ENCODE results near the gene SLC4A4.
A peak's percentile ranks its signal among the peaks of the same experiment; 100 is the strongest.

The SLC4A4 gene

DNA sequence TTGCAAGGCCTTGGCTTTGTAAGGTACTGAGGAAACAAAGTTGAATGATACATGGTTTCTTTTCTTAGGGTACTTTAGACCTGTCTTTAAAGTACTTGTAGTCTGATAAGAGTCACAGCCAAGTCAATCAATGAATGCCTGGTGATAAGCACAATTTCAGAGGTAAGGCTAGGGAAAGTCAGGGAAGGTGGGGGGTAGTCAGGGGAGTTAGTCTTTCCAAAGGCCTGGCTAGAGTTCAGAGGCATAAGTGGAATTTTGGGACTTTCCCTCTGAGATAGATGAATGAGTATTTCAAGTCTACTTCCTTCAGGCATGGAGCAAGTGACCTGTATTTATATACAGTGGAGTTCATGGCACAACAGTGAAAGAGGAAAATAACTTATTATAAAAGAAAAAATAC is 78.3 kb downstream of the SLC4A4 start:
- FAIRE-seq = no peak

DNA sequence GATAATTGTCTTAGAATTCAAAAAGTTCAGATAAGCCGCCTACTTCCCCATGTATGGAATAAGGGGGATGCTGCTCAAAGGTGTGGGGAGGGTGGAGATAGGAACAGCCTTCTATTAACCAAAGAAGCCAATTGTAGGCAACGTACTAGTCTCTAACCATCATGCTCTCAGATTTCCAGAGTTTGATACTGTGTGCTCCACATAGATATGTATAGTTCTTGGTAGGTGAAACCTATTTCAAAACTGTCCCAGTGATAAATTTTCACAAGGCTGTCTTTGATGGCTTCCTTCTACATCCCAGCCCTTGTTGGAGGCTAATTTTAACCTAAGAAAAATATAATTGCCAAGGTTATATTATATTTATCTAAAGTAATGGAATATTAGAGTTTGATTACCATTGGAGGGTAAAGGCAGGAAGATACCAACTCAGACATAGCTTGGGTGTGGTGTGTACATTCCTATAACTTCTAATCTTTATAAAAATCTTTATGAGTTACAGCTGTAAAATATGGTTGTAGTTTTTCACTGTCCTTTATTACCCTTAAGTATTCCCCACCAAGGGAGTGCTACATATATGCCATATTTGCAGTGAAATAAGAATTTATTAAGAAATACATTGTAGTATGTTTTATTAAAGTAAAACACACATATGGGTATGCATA is 87.7 kb downstream of the SLC4A4 start:
- FAIRE-seq = no peak

DNA sequence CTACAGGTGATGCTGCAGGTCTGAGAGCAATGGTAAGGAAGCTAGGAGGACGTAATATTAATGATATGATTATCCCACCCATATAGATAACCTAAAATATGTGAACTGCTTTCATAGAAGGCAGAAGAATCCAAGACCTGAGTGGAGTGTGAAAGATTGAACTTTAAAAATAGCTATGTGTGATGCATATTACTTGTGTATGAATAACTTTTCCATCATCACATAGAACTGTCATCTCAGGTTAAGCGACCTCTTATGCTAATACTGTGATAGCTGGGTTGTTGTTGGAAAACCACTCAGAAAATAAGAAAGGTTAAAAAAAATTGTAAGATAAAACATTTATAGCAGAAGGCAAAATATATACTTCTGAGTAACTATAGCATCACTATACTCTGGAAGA is 90.3 kb downstream of the SLC4A4 start:
- FAIRE-seq = no peak

DNA sequence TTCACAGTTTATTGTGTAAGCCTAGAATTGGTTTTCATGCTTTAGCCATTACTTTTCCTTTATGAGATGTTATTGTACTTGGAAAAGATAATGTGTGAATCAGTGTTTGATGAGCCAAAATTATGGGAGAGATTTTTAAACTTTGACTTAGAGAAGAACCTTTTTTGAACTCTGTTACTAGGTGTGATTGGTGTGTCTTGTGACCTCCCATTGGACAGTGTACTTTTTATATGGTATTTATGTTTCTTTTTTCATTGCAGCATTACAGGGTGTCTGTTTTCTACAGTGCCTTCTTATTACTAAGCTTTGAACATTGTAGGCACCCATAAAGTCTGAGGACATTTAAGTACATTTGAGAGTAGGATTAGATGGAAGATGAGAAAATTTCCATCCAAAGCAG is 91.1 kb downstream of the SLC4A4 start:
- FAIRE-seq = peak; percentile 21

DNA sequence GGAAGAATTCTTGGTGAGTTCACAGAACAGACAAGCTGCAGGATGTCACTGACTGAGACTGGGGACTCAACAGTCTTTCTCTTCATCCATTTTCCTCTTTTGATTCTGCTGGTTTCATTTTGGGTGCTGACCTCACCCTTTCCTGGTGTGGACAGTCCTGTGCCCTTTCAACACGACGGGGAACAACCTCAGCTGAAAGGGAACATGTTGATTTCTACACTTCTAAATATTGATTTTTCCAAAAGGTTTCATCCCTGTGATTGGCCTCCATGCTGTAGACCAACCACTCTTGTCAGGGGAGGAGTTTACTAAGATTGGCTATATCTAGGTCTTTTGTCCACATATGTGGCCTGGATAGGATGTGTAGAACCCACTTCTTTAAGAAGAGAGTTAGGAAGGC is 91.8 kb downstream of the SLC4A4 start:
- no peak for FAIRE-seq

DNA sequence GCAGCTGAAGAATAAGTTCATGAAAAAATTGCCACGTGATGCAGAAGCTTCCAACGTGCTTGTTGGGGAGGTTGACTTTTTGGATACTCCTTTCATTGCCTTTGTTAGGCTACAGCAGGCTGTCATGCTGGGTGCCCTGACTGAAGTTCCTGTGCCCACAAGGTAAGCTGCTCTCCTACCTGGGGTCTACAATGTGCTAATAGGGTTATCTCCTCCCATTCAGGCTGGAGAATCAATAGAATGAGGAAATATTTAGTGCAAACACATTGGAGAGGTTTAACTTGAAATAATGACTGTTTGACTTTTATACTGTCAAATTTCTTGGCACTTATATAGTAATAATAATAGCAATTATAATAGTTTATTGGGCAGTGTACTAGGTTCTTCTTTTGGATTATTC is 101.8 kb downstream of the SLC4A4 start:
- FAIRE-seq = no peak

DNA sequence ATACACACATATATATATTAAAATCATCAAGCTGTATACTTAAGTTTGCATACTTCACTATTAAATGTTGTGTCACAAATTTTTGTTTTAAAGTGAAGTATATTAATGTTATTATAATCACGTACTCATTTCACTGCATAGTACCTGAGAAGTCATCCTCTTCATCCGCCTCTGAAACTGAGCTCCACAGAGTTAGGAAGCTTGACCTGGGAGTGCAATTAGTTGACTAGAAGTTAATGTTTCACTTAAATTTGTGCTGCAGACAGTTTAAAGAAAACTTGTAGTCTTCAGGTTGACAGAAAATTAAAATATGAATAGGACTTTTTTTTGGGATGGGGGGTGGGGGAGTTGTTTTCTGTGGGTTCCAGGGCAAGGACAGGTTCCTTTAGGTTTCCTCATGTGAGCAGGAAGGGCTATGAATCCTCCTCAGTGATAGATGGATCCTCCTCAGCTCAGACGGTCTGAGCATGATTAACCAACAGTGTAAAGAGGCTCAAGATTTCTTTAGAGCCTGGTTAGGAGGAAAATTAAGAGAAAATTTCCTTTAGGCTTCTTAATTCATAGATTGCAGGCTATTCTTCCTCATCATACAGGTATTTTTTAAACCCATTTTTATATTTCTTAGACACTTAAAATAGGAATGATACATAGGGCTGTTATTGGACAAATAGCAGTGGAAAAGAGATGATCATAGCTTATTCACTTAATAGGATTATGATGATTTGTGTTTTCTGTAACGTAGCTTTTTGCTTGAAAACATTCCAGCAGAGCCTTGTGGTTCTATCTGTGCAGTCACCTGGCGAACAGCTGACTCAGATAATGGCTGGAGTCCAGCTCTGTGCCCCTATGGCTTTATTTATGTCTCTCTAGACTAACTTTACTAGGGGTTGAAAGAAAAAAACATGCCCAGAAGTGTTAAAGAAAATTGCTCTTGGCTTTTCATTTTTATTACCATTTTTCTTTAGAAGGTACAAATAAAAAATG is 102.7 kb downstream of the SLC4A4 start:
- FAIRE-seq = no peak

DNA sequence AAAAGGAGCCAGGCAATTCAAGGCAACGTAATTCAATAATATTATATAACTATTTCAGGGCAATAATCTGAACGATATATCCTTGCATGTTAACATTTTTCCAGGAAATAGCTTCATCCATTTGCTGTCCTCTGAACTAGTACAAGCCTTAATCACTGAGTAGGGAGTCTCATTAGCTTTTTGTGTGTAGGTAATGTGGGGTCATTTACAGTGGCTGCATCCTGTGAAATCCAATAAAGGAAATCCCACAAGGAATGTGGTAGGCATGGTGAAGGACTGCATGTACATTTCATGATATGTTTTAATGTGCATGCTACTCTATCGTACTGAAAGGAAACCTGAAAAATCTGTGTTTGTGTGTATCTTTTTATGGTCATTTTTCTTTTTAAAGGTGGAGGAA is 103.5 kb downstream of the SLC4A4 start:
- peak; percentile 9 for FAIRE-seq

DNA sequence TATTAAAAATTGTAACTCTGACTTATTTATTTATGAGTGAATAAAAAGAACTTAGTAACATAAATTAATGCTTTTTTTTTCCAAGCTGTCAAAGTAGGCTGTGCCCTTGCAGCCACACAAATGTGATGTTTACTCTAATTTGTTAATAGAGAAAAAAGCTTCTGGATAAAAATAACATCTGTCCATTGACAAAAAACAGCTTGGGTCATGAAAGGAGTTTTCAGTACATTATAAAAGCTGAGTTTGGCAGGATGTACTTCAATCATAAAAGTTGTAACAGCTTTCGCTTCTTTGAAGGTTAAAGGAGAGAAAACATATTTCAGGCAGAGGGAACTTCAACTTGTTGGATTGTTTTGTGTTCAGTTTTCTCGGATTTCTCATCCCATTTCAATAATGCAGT is 105.6 kb downstream of the SLC4A4 start:
- no peak for FAIRE-seq

DNA sequence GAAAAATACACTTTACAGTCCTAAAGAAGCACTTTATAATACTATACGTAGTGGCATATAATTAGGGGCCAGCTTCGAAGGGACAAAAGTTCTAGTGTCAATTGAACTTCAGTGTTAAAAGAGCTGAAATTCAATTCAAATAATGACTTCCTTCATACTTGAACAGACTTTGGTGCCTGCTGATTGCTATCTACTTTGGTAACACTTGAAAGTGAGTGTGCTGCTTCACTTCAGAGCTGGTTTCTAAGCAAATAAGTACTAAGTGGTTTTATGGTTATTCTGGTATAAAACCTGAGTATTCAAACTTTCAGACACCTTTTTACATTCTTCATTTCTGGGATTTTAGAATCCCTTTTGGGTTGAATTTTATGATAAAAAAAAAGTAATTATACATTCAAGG is 107.0 kb downstream of the SLC4A4 start:
- FAIRE-seq = no peak

DNA sequence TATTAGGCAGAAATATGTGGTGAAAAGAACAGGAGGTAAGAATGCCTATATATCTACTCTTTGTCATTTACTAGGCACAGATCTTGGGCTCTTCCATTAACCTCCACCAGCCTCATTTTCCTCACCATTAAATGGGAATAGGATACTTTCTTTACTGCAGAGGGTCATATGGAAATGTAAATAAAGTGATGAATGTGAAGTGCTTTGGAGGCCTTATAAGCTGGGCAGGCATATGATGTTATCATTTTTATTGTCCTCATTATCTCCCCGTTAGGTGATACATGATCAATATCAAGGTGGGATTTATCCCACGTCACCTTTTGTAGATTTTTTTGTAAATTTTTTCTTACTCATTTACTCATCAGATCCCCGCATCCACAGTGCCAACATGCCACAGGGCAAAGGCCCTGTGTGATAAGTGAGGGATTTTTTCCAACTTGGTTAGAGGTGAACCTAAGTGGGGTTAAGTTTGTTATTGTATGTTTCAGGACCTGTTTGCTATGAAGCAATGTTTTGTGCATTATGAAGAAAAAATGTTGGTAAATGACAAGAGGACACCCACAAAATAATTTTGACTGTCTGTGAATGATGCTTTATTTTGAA is 107.8 kb downstream of the SLC4A4 start:
- no peak for FAIRE-seq

DNA sequence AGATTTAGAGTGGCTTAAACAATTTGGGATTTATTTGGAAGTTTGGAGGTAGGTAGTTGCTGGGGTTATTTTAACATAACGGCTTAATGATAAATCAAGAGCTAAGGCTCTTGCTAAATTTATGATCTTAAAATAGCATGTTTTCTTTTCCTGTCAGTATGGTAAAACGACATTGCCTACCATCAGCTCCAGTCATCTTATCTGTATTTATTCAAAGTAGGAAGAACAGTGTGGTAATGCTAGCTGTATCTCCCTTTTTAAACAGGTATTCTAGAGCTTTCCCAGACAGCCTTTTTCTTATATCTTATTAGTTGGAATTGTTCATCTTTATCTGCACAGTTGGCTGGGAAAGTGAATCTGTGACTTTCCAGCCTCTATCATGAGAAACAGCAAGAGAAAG is 110.2 kb downstream of the SLC4A4 start:
- no peak for FAIRE-seq

DNA sequence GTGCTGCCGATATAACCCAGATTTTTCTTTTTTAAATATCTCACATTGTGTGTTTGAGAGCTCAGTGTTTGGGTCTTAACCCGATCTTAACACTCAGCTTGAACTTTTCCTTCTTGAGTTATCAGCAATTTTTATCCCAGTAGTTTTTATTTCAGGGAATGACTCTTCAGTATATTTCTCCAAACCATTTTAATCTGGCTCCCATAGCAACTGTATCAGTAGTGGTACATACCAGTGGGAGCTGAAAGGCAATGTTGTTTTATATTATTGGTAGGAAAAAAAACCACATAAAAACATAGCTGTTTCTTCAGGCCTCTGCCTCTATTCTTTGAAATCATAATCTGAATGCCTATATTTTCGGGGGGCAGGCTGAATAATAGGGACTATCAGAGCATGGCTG is 111.1 kb downstream of the SLC4A4 start:
- no peak for FAIRE-seq

DNA sequence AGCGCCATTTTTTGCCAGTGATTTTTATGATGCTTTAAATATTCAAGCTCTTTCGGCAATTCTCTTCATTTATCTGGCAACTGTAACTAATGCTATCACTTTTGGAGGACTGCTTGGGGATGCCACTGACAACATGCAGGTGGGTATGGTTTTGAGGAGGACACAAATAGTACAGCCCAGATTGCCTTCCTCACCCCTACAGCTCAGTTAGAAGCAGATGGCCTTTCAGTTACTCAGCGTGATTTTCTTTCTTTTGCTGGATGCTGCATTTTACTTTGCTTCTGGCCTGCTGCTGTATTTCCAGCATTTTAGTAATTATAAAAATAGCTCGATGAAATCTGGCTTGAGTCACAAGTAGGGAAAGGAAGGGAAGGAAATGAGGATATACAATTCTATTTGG is 114.7 kb downstream of the SLC4A4 start:
- no peak for FAIRE-seq

DNA sequence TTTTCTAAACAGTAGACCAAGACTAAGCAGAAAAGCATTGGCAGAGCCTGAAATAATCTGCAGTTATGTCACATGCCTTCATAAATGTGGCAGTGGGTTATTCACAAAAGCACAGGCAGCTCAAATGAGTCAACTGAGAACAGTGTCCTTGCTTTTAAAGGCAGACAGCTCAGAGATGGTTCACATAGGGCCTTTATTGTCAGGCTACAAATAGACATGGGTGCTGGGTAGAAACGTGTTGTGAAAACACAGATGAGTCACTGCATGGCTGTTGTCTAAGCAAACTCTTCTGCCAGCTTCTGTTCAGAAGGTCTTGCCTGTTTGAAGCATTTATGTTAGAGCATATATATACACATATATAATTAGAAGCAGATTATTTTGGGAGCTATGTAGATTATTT is 118.0 kb downstream of the SLC4A4 start:
- peak; percentile 5 for FAIRE-seq

DNA sequence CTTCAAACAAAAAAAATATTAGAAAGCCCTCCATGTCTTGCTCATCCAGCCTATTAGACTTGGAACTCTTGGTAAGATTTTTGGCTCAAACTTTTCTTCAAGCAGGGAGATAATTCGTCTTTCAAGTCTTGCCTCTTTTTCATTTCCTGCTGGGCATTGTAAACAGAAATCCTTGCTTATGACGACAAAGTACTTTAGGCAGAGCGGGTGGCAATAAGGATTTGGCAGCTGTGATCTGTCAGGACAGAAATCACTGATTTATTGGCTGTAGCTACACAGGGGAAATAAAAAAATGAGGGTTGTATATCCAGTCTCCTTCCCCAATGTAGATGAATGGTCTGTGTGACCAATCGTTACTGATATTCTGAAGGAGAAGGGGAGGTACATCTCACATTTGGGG is 121.6 kb downstream of the SLC4A4 start:
- no peak for FAIRE-seq

DNA sequence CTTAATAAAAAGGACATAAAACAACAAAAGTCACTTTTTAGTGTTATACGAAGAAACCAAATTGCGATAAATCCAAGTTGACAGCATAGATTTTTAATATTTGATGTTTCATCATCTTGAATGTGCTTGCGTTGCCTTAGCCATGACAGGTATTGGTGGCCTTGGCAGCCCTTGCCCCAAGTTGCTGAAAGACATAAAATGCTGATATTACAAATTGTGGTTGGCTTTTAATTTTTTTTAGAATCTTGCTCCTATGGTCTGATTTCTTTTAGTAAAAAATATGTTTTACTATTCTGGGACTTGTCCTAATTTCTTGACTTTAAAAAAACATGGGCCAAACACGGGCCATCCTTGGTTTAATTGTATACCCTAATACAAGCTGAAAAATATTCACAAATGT is 122.6 kb downstream of the SLC4A4 start:
- no peak for FAIRE-seq

DNA sequence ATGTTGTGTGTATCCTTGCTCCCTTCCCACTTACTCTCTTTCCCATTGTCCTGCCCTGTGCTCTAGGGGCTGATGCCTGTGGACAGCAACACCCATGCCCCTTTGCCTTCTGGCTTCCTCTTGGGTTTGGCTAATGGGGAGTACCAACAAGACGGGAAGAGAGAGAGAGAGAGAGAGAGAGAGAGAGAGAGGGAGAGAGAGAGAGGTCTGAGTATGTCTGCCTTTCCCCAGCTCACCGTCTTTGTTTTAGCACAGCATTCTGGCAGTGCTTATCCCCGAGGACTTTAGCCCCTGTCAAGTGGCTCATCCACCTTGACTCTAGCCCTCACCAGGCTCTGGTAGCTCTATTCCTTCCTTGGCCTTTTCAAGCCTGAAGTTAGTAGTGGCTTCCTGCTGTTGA is 128.0 kb downstream of the SLC4A4 start:
- no peak for FAIRE-seq

DNA sequence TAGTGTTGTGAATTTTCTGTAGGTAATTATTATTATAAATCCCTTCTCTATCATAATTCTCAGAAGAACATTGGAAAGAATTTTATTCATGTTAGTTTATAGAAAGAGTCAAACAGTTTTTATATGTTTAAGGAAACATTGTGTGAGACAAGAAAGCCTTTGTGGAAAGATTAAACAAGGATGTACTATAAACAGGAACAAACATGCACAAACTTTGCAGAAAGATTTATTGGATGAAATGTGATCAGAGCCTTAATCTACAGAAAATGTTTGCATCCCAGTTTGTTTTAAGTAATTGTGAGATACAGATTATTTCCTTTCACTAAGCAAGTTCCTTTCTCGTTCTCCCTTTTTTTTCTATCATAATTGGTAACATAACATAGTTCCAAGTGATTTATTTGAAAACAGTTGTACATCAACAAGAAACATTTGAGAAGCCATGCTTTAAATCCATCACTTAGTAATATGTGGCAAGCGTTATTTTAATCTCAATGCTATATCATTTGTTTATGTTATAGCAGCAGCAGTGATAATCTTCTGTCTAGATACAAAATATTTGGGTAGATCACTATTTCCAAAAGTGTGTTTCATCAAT is 129.4 kb downstream of the SLC4A4 start:
- no peak for FAIRE-seq

DNA sequence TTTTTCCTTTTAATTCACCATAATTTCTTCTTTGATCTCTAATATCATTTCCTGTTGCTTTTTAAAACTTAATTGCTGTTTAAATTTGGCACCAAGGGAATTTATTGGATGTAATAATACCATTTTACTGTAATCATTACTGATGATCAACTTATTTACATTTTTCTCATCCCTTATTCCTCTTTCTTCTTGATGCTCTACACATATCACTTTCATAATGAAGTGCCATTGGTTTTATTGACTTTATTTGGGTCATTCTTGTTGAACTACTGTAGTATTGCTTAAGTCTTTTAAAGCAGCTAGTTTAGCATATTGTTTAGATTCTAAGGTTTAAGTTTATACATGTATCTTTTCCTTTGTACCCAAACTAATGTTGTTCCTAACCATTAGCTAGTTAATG is 130.7 kb downstream of the SLC4A4 start:
- FAIRE-seq = peak; percentile 65

DNA sequence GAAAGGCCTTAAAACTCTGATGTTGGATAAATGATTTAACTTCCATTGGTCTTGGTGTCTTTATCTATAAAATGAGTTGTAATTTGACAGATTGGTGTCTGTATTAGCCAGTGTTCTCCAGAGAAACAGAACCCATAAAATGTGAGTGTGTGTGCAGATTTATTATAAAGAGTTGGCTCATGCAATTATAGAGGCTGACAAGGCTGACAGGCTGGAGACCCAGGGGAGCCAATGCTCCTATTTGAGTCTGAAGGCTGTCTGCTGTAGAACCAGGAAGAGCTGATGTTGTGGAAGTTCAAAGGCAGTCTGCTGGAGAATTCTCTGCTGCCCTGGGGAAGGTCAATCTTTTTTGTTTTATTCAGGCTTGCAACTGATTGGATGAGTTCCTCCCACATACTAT is 131.7 kb downstream of the SLC4A4 start:
- FAIRE-seq = no peak

DNA sequence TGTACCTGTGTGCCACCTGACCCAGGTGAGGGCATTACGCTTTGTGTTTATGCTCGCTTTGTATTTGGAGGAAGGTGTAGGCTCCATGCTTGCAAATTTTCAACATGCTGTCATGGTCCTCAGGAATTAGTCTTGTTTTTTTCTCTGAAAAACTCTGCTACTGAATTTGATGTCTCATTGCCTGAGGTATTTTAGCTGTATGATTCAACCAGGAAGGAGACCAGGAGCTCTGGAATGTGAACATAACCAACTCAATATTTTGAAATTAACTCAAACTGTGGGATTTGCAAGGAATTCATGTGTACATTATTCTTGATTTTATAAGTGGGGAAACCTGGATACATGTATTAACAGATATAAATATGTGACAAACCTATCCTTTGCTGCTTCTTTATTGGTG is 134.1 kb downstream of the SLC4A4 start:
- FAIRE-seq = no peak

DNA sequence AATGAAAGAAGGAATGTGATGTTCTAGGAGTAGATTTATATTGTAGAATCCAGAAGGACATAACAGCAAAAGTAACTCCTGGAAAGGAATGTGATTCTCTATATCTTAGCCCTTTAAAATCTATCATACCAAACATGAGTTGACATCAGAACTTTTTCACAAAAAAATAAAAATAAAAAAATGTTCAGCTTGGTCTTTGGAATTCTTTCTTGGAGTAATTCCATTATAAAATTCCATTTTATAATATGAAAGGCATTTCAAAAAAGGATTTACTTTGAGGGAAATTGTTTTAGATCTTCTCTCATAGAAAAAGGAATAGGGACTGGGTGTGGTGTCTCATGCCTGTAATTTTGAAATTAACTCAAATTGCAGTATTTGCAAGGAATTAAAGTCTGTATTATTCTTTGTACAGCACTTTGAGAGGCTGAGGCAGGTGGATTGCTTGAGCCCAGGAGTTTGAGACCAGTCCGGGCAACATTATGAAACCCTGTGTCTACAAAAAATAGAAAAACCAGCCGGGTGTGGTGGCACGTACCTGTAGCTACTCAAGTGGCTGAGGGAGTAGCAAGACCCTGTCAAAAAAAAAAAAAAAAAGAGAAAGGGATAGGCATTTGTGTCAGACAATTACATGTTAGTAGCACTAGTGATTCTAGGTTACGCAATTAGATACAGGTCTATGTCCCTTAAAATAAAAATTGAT is 134.9 kb downstream of the SLC4A4 start:
- FAIRE-seq = no peak

Data from islet of Langerhans (tissue), 1 donor.